ENCODE data around the gene CMIP.
A peak's percentile ranks its signal among the peaks of the same experiment; 100 is the strongest.

CMIP gene

DNA sequence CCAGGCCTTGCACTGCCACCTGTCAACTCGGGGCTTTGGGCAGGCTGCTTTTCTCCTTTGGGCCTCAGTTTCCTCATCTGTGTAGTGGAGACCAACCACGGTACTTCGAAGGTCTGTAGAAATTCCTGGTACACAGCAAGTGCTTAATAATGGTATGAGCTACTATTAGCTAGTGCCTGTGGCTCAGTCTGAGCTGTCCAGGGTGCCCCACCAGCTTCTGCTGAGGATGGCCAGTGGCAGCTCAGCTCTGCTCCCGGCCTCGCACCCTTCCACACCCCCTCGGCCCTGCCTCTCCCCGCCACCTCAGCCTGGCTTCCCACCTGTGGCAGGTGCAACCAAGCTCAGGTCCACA, 308.2 kb downstream of the CMIP start:
- Histone ChIP-seq H3K27ac (peak overlapping the region; percentile 46 to 85 (median 77); a peak in 21 of 22 replicates), H3K9me3 (replicated peaks in 1 of 11) (peaks cover 0 to 1% (median 0%) of the 10 kb centered on the region in 11 experiments; a peak in 5 of 22 replicates), H3K36me3 (no peaks in the 10 kb centered on the region), H3K4me1 (peaks cover 78 to 92% (median 86%) of the 10 kb centered on the region in 10 experiments), H3K4me3 (peak overlapping the region in 2 of 10 experiments; percentile 16 to 47; a peak in 4 of 20 replicates), H3K9ac (peak overlapping the region; percentile 46 to 76 (median 67); a peak in 20 of 22 replicates), H3K27me3 (no peaks in the 10 kb centered on the region), H4K20me1 (no peaks in the 10 kb centered on the region), H3K4me2 (peak overlapping the region; percentile 80 to 99 (median 88))
- TF ChIP-seq Cebpa-rat (IDR thresholded peaks at IDR 0.05) = no peak

DNA sequence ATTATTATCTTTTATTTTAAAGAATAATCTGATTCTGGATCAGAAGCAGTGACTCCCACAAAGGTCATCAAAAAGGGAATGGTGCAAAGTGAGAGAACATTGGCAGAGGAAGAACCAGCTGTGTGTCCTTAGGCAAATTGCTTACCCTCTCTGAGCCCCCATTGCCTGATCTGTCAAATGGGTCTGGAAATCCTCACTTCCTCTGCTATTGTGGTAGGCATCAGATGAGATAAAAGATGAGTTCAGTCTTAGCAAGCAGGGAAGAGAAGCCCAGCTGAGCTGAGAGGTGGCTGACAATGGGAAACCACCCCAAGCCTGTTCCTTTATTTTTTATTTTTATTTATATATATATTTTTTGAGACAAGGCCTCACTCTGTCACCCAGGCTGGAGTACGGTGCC, 310.2 kb downstream of the CMIP start:
- peaks cover 58 to 78% (median 70%) of the 10 kb centered on the region in 10 experiments for H3K4me1 ChIP-seq
- peak overlapping the region in 9 of 11 experiments; percentile 50 to 84 (median 73); a peak in 13 of 22 replicates for H3K27ac ChIP-seq
- no peak for TF ChIP-seq Cebpa-rat (IDR thresholded peaks at IDR 0.05)
- no peaks in the 10 kb centered on the region for H3K27me3 ChIP-seq
- peaks cover 0 to 11% (median 4%) of the 10 kb centered on the region in 11 experiments; a peak in 9 of 22 replicates for H3K9me3 ChIP-seq (replicated peaks in 1 of 11)
- peak overlapping the region; percentile 74 to 95 (median 89); a peak in 21 of 22 replicates for H3K4me2 ChIP-seq
- H3K9ac ChIP-seq = peak overlapping the region in 3 of 11 experiments; percentile 60 to 68 (median 64); a peak in 2 of 22 replicates
- H4K20me1 ChIP-seq = no peaks in the 10 kb centered on the region
- H3K36me3 ChIP-seq = no peaks in the 10 kb centered on the region
- no peak overlapping the region for H3K4me3 ChIP-seq

DNA sequence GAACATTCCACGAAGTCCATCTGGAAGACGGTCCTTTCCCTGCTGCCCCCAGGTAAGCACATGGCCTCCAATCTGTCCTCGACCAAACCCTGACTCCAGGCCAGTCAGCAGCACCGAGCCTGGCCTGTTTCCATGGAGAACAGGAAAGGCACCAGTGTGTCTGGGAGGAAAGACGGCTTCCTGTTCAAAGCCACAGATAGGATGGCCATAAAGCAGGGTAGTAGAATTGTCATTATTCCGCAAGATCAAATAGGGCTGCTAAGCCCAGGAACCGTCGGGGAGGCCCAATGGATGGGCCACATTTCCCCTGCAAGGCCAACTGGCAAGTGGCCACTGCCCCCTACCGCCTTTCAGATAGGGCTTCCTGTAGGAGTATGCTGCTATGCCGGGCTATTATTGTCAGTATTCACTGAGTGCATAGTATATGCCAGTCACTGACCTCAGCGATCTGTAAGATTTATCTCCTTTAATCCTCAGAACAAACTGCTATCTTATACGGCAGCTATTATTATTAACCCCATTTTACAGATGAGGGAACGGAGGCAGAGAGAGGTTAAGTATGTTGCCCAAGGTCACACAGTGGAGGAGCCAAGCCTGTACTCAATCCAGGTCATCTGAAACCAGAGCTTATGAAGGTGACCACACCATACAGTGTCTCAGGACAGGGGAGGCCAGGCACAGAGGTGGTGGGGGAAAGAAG, 311.5 kb downstream of the CMIP start:
- H3K4me3 ChIP-seq = peak overlapping the region in 6 of 10 experiments; percentile 4 to 43 (median 19); a peak in 5 of 20 replicates
- H4K20me1 ChIP-seq = no peaks in the 10 kb centered on the region
- peak overlapping the region; percentile 74 to 95 (median 89) for H3K4me2 ChIP-seq
- H3K27me3 ChIP-seq = no peaks in the 10 kb centered on the region
- peaks cover 56 to 73% (median 68%) of the 10 kb centered on the region in 10 experiments for H3K4me1 ChIP-seq
- peak overlapping the region; percentile 34 to 84 (median 73); a peak in 21 of 22 replicates for H3K27ac ChIP-seq
- peaks cover 0 to 11% (median 4%) of the 10 kb centered on the region in 11 experiments; a peak in 9 of 22 replicates for H3K9me3 ChIP-seq (replicated peaks in 1 of 11)
- H3K9ac ChIP-seq = peak overlapping the region; percentile 22 to 68 (median 53); a peak in 18 of 22 replicates
- H3K36me3 ChIP-seq = no peaks in the 10 kb centered on the region
- TF ChIP-seq Cebpa-rat (IDR thresholded peaks at IDR 0.05) = no peak

DNA sequence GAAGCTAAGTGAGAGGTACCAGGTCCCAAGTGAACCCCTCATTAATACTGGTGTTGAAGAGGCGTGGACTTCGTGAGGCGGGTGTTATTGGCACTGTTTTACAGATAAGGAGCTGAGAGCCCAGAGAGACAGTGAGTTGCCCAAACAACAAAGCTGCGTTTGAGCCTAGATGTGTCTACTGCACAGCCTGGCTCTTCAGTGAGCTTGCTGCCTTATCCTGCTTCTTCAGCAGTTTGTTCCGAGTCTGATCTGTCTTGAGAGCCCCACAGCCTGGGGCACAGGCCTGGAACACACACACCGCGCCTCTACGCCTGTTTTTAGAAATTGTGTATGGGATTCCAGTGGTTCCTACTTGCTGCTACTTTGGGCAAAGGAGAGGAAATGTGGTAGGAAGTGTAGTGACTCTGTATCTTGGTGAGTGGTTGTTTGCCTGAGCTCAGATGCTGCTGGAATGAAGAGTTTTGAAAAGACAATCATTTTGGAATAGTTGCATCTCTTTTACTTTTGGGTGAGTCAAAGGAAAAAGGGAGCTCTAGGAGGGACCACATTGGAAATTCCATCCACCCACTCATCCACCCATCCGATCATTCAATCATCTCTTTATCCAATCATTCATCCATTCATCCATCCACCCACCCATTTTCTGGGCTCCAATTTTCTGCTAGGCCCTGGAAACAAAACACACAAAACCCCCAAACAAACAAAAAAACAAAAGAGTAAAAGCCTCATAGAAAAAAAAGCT, 312.2 kb downstream of the CMIP start:
- Histone ChIP-seq H3K27me3 (no peaks in the 10 kb centered on the region), H4K20me1 (no peaks in the 10 kb centered on the region), H3K9me3 (replicated peaks in 1 of 11) (peaks cover 0 to 11% (median 4%) of the 10 kb centered on the region in 11 experiments; a peak in 9 of 22 replicates), H3K4me2 (peak overlapping the region; percentile 74 to 95 (median 89)), H3K4me3 (peak overlapping the region in 3 of 10 experiments; percentile 4 to 43 (median 9); a peak in 2 of 20 replicates), H3K36me3 (no peaks in the 10 kb centered on the region), H3K4me1 (peaks cover 50 to 66% (median 61%) of the 10 kb centered on the region in 10 experiments), H3K9ac (peak overlapping the region; percentile 14 to 68 (median 53); a peak in 19 of 22 replicates), H3K27ac (peak overlapping the region; percentile 34 to 84 (median 73); a peak in 21 of 22 replicates)
- no peak for TF ChIP-seq Cebpa-rat (IDR thresholded peaks at IDR 0.05)

DNA sequence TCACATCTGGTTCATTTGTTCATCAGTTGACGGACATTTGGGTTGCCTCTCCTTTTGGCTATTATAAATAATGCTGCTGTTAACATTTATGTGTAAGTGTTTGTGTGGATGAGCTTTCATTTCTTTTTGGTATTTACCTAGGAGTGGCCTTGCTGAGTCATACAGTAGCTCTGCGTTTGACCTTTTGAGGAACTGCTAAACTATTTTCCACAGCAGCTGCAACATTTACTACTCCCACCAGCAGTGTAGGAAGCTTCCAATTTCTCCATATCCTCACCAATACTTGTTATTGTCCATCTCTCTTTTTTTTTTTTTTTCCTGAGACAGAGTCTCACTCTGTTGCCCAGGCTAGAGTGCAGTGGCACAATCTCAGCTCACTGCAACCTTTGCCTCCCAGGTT, 313.8 kb downstream of the CMIP start:
- H3K9ac ChIP-seq = no peak overlapping the region
- H3K27me3 ChIP-seq = no peaks in the 10 kb centered on the region
- no peak for TF ChIP-seq Cebpa-rat (IDR thresholded peaks at IDR 0.05)

More for the DNA sequence above, 313.8 kb downstream of the CMIP start:
- Histone ChIP-seq H4K20me1 (no peaks in the 10 kb centered on the region), H3K9me3 (replicated peaks in 1 of 11) (peaks cover 0 to 11% (median 4%) of the 10 kb centered on the region in 11 experiments; a peak in 9 of 22 replicates), H3K4me2 (peak overlapping the region in 3 of 11 experiments; percentile 17 to 95 (median 90); a peak in 3 of 22 replicates), H3K4me3 (no peak overlapping the region), H3K27ac (peak overlapping the region in 2 of 11 experiments; percentile 0 to 29; a peak in 2 of 22 replicates), H3K4me1 (peaks cover 34 to 51% (median 45%) of the 10 kb centered on the region in 10 experiments), H3K36me3 (no peaks in the 10 kb centered on the region)
